Keratinocyte (primary cell): Measurements from ENCODE around the gene AUH. TPM values are rescaled to one million over a fixed set of nuclear protein-coding genes. Genes with fewer than 3 reads are reported as not detected.

ENCODE experiments used
- DNase-seq: peaks from one replicate; pipeline ENCODE4 v3.0.0-alpha.2; 2011; ENCODE audit warnings: low read depth, missing footprints, low spot score
- FAIRE-seq: peaks from 2 replicates; lab custom pipeline; 2011; peaks lifted over from hg19 to GRCh38; lab: Jason Lieb, UNC
- H2AFZ ChIP-seq: 2 replicates; pipeline ENCODE4 v1.6.0; 2012; ENCODE audit warnings: low read length, control low read depth, inconsistent platforms; ENCODE audit not compliant: control insufficient read depth
- H3K27ac ChIP-seq: 2 replicates; pipeline ENCODE4 v1.5.1; 2011; ENCODE audit warnings: low read length; ENCODE audit not compliant: control insufficient read depth, insufficient read depth
- H3K27me3 ChIP-seq: 3 replicates; pipeline ENCODE4 v1.6.0; 2011; ENCODE audit warnings: low read length; ENCODE audit not compliant: control insufficient read depth, insufficient read depth; ENCODE audit errors: extremely low read depth
- H3K36me3 ChIP-seq, 2 experiments: 2 replicates in 1 of 2; 3 replicates in 1 of 2; pipeline ENCODE4 v1.5.1; 2011; ENCODE audit warnings: low read length in 2 of 2, mild to moderate bottlenecking in 1 of 2; ENCODE audit not compliant: control insufficient read depth in 2 of 2, insufficient read depth in 2 of 2; ENCODE audit errors: extremely low read depth in 1 of 2
- H3K4me1 ChIP-seq: 3 replicates; pipeline ENCODE4 v1.5.1; 2011; ENCODE audit warnings: low read length; ENCODE audit not compliant: control insufficient read depth, insufficient read depth; ENCODE audit errors: extremely low read depth
- H3K4me2 ChIP-seq: 3 replicates; pipeline ENCODE4 v1.6.0; 2011; ENCODE audit warnings: low read depth, low read length; ENCODE audit not compliant: control insufficient read depth, insufficient read depth; ENCODE audit errors: extremely low read depth
- H3K4me3 ChIP-seq, 3 experiments: fragments of 200-600 bp in 1 of 3; sonication (generic) in 1 of 3; 2 replicates in 2 of 3; 3 replicates in 1 of 3; pipeline ENCODE4 v1.5.1; 2011 to 2016; ENCODE audit warnings: low read length in 3 of 3, mild to moderate bottlenecking in 3 of 3, control low read depth in 2 of 3, inconsistent platforms in 1 of 3, low read depth in 1 of 3, mixed read lengths in 1 of 3, mixed run types in 1 of 3, moderate library complexity in 1 of 3; ENCODE audit not compliant: control insufficient read depth in 2 of 3, insufficient read depth in 2 of 3; ENCODE audit errors: extremely low read depth in 1 of 3
- H3K79me2 ChIP-seq: 2 replicates; pipeline ENCODE4 v1.6.0; 2012; ENCODE audit warnings: low read length; ENCODE audit not compliant: control insufficient read depth, insufficient read depth
- H3K9ac ChIP-seq: 3 replicates; pipeline ENCODE4 v1.6.0; 2011; ENCODE audit warnings: low read length; ENCODE audit not compliant: control insufficient read depth, insufficient read depth; ENCODE audit errors: extremely low read depth
- H3K9me1 ChIP-seq: 3 replicates; pipeline ENCODE4 v1.6.0; 2011; ENCODE audit warnings: low read length; ENCODE audit not compliant: control insufficient read depth, insufficient read depth; ENCODE audit errors: extremely low read depth
- H3K9me3 ChIP-seq: 2 replicates; pipeline ENCODE4 v1.5.1; 2012; ENCODE audit warnings: low read depth, low read length; ENCODE audit not compliant: control insufficient read depth
- H4K20me1 ChIP-seq: 3 replicates; pipeline ENCODE4 v1.6.0; 2011; ENCODE audit warnings: low read length; ENCODE audit not compliant: control insufficient read depth, insufficient read depth; ENCODE audit errors: extremely low read depth
- CTCF ChIP-seq, 3 experiments: IDR thresholded peaks in 1 of 3; conservative IDR thresholded peaks in 1 of 3; optimal IDR thresholded peaks in 1 of 3; 2 replicates in 2 of 3; 3 replicates in 1 of 3; pipeline versions ENCODE3 to v1.5.1; 2011; ENCODE audit warnings: low read length in 3 of 3, mild to moderate bottlenecking in 3 of 3, moderate library complexity in 2 of 3, control low read depth in 1 of 3, inconsistent platforms in 1 of 3; ENCODE audit not compliant: insufficient read depth in 2 of 3; ENCODE audit errors: extremely low read depth in 1 of 3
- EZH2 ChIP-seq: IDR thresholded peaks from one replicate; pipeline ENCODE4 v1.6.1; 2012; ENCODE audit warnings: inconsistent platforms, mild to moderate bottlenecking, low read length, moderate library complexity
- dilution Hi-C: fragments of 300-500 bp; cut with MboI; formaldehyde crosslinking; loops from one replicate; pipeline ENCODE4 v1.7.0; 2020; ENCODE audit warnings: low sequenced_read_pairs; ENCODE audit not compliant: extremely low pct_ligation_motif_present
- polyA plus RNA-seq, 5 experiments: library from polyadenylated mRNA; depleted of rRNA in 3 of 5; stranded (reverse) in 3 of 5; stranded (forward) in 1 of 5; unstranded in 1 of 5; fragments of >200 nt; gene quantifications; 1 replicate in 1 of 5; 2 replicates in 3 of 5; 3 replicates in 1 of 5; pipeline versions ENCODE4 v1.2.1 to v1.2.3, GENCODE V29; 2011 to 2012; ENCODE audit warnings: missing spikeins in 2 of 5, low read depth in 1 of 5, low replicate concordance in 1 of 5

The AUH gene
- polyA plus RNA-seq, 1 donor (not counting 4 experiments of a cell fraction or from before 2014, with no cell fraction given), result 5.5 TPM

- no peaks in the 10 kb centered on the region for H3K79me2 ChIP-seq
- peaks cover 2% of the 10 kb centered on the region for H3K4me1 ChIP-seq
- H3K9me1 ChIP-seq, result no peaks in the 10 kb centered on the region
- no peaks in the 10 kb centered on the region for H3K9me3 ChIP-seq
- H3K36me3 ChIP-seq, result no peaks in the 10 kb centered on the region
- no peak overlapping the region for H3K4me2 ChIP-seq
- FAIRE-seq (no peak), DNase-seq (no peak)
- no peaks in the 10 kb centered on the region for H4K20me1 ChIP-seq
- H3K9ac ChIP-seq, result no peak overlapping the region
- H3K27me3 ChIP-seq, result no peaks in the 10 kb centered on the region
- H3K4me3 ChIP-seq, result no peak overlapping the region
- dilution Hi-C loops, result no loop called here
- no peak overlapping the region for H2AFZ ChIP-seq
- H3K27ac ChIP-seq, result no peak overlapping the region
- TF ChIP-seq CTCF (optimal IDR thresholded peaks at IDR 0.05 in 1 of 3, IDR thresholded peaks at IDR 0.05 in 1 of 3, conservative IDR thresholded peaks at IDR 0.05 in 1 of 3; ENCODE audit: extremely low read depth in 1 of 3, insufficient read depth in 2 of 3, low read length in 3 of 3) (no peak), EZH2 (no peak)
Measured at GRCh38 chr9:91258451-91258850, 103.3 kb downstream of the AUH start.

GRCh38 chr9:91256235-91256634, 105.5 kb downstream of the AUH start:
- Histone ChIP-seq H3K79me2 (no peaks in the 10 kb centered on the region), H3K9me3 (no peaks in the 10 kb centered on the region), H4K20me1 (no peaks in the 10 kb centered on the region), H3K36me3 (no peaks in the 10 kb centered on the region), H2AFZ (no peak overlapping the region), H3K27ac (no peak overlapping the region), H3K4me3 (no peak overlapping the region), H3K9ac (no peak overlapping the region), H3K4me1 (peaks cover 2% of the 10 kb centered on the region), H3K4me2 (no peak overlapping the region), H3K9me1 (no peaks in the 10 kb centered on the region), H3K27me3 (no peaks in the 10 kb centered on the region)
- FAIRE-seq (no peak), DNase-seq (no peak)
- TF ChIP-seq CTCF (optimal IDR thresholded peaks at IDR 0.05 in 1 of 3, IDR thresholded peaks at IDR 0.05 in 1 of 3, conservative IDR thresholded peaks at IDR 0.05 in 1 of 3; ENCODE audit: extremely low read depth in 1 of 3, insufficient read depth in 2 of 3, low read length in 3 of 3) (no peak), EZH2 (no peak)
- dilution Hi-C loops, result no loop called here
